Raji (cell line): ENCODE data around the gene LAMTOR4.

Experiments used
- POLR2A ChIP-seq: IDR thresholded peaks from 2 replicates; pipeline ENCODE4 v1.6.1; 2011; ENCODE audit warnings: low read depth, low read length, control low read depth; ENCODE audit not compliant: insufficient read depth

Gene LAMTOR4

DNA sequence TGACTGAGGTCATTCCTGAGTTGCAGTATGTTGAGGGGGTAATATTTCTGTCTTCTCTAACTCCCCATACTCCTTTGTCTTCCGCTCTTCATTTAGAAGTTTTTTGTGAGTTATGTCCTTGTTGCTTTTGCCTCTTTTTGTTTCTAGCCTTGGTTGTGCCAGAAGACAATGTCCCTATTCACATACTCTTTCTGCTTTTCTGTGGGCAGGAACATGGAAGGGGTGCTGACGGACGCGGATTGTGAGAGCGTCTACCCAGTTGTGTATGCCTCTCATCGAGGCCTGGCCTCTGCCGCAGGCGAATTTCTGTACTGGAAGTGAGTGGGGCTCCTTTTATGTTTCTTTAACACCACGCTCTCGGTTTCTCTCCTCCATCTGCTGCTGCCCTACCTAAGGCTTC, 49.5 kb downstream of the LAMTOR4 start:
- no peak for TF ChIP-seq POLR2A

DNA sequence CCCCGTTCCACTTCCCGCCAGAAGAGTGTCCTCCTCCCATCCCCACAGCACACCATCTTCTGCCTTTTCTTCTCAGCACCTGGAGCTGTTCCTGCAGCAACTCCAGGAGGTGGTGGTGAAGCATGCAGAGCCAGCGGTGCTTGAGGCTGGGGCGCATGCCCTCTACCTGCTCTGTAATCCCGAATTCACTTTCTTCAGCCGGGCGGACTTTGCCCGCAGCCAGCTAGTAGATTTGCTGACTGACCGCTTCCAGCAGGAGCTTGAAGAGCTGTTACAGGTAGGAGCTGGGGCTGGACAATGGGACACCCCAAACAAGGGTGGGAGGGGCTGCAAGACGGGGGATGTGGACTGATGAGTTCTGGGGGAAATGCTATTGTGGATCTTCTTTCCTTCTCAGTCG, 52.0 kb downstream of the LAMTOR4 start:
- no peak for TF ChIP-seq POLR2A
